ENCODE results near the gene MYO1F. TPM values are rescaled to one million over a fixed set of nuclear protein-coding genes. Genes with fewer than 3 reads are reported as not detected.

Gene MYO1F
- total and polyA plus RNA-seq, 2 donors (not counting 1 experiment from before 2014, with no cell fraction given) = 76.3 to 126 TPM

DNA sequence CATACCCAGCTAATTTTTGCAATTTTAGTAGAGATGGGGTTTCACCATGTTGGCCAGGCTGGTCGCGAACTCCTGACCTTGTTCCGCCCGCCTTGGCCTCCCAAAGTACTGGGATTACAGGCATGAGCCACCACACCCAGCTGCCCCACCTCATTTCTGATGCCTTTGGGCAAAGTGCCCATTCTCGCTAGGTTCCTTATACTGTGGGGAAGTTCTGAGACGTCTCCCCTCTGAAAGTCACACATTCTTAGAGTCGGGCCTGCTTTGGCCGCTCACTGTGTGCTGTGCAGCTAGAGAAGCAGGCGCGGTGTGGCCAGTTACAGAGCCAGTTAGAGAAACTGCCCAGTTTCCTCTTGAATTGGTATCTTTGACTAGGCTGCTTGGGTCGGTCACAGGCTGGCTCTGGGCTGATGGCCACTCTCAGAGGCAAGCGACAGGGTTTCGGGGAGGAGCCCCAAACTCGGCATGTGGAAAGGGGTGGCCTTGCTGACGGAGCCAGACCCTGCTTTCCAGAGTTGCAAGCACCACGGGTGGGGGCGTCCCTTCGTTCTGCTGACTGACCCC, 92.8 kb downstream of the MYO1F start:
- peaks cover 68% of the 10 kb centered on the region for H3K79me2 ChIP-seq (ENCODE audit: control insufficient read depth, insufficient read depth, low read length)
- CTCF ChIA-PET = interaction anchor here (0.8 kb wide), 1 partner anchor 97 kb away, joined by 3 read pairs; no protein-coding TSS in a partner anchor
- H4K20me1 ChIP-seq (ENCODE audit: control insufficient read depth, insufficient read depth, low read length, poor library complexity, severe bottlenecking) = peaks cover 83% of the 10 kb centered on the region
- ATAC-seq (ENCODE audit: low read depth) (no peak), DNase-seq (no peak)
- H3K4me1 Mint-ChIP-seq = peaks cover 26% of the 10 kb centered on the region
- POLR2A ChIA-PET = interaction anchor here (0.7 kb wide), 1 partner anchor 21 kb away, joined by 7 read pairs; no protein-coding TSS in a partner anchor
- no peaks in the 10 kb centered on the region for H3K27me3 Mint-ChIP-seq
- TF ChIP-seq CTCF (IDR thresholded peaks at IDR 0.05) (no peak), EZH2 (IDR thresholded peaks at IDR 0.05; ENCODE audit: borderline replicate concordance, insufficient read depth, low read depth, low read length, poor library complexity, severe bottlenecking) (no peak)
- no peak overlapping the region for H3K4me2 ChIP-seq (replicated peaks; ENCODE audit: low read depth, low read length, poor library complexity, severe bottlenecking)
- no peak overlapping the region for H3K4me3 Mint-ChIP-seq
- H3K27ac ChIP-seq (ENCODE audit: low read length in 2 of 2) = no peak overlapping the region
- peaks cover 0 to 87% of the 10 kb centered on the region in 2 experiments for H3K36me3 ChIP-seq (replicated peaks in 1 of 2; ENCODE audit: control extremely low read depth in 1 of 2, control insufficient read depth in 1 of 2, extremely low read depth in 1 of 2, insufficient read depth in 2 of 2, low read length in 1 of 2)
- H3K27me3 ChIP-seq (replicated peaks in 1 of 4; ENCODE audit: control extremely low read depth in 1 of 4, control insufficient read depth in 3 of 4, insufficient read depth in 4 of 4, low read length in 3 of 4) = no peaks in the 10 kb centered on the region
- no peaks in the 10 kb centered on the region for H3K9me3 Mint-ChIP-seq (ENCODE audit: insufficient read depth)
- no peak overlapping the region for H2AFZ ChIP-seq (ENCODE audit: insufficient read depth, low read depth, low read length, poor library complexity, severe bottlenecking)
- no peak overlapping the region for H3K9ac ChIP-seq (ENCODE audit: low read length)
- H3K4me3 ChIP-seq (ENCODE audit: control extremely low read depth in 1 of 5, extremely low read depth in 1 of 5, insufficient read depth in 1 of 5, low read depth in 2 of 5, low read length in 4 of 5) = no peak overlapping the region
- 94% methylated on average over 15 of the region's 18 CpGs for WGBS (ENCODE audit: insufficient coverage)
- peaks cover 0 to 3% (median 0%) of the 10 kb centered on the region in 3 donors for H3K9me3 ChIP-seq (ENCODE audit: control extremely low read depth in 1 of 3, control insufficient read depth in 2 of 3, insufficient read depth in 1 of 3, low read length in 2 of 3)
- H3K27ac Mint-ChIP-seq = no peak overlapping the region
- intact Hi-C loops (cut with micrococcal nuclease) = no loop called here
- H3K4me1 ChIP-seq (ENCODE audit: control insufficient read depth in 2 of 2, insufficient read depth in 2 of 2, low read length in 2 of 2) = peaks cover 11 to 21% of the 10 kb centered on the region in 2 donors

GRCh38 chr19:8483165-8483564, 94.1 kb downstream of the MYO1F start:
- no peak overlapping the region for H3K9ac ChIP-seq (ENCODE audit: low read length)
- TF ChIP-seq EZH2 (IDR thresholded peaks at IDR 0.05; ENCODE audit: borderline replicate concordance, insufficient read depth, low read depth, low read length, poor library complexity, severe bottlenecking) (no peak), CTCF (IDR thresholded peaks at IDR 0.05) (no peak)
- no peak overlapping the region for H3K4me2 ChIP-seq (replicated peaks; ENCODE audit: low read depth, low read length, poor library complexity, severe bottlenecking)
- H3K27me3 ChIP-seq (replicated peaks in 1 of 4; ENCODE audit: control extremely low read depth in 1 of 4, control insufficient read depth in 3 of 4, insufficient read depth in 4 of 4, low read length in 3 of 4) = no peaks in the 10 kb centered on the region
- H2AFZ ChIP-seq (ENCODE audit: insufficient read depth, low read depth, low read length, poor library complexity, severe bottlenecking) = no peak overlapping the region
- POLR2A ChIA-PET = no interaction called here
- 98% methylated on average over 4 of the region's 8 CpGs for WGBS (ENCODE audit: insufficient coverage)
- no peak overlapping the region for H3K4me3 ChIP-seq (ENCODE audit: control extremely low read depth in 1 of 5, extremely low read depth in 1 of 5, insufficient read depth in 1 of 5, low read depth in 2 of 5, low read length in 4 of 5)
- Mint-ChIP-seq H3K27me3 (no peaks in the 10 kb centered on the region), H3K4me3 (no peak overlapping the region), H3K4me1 (peaks cover 30% of the 10 kb centered on the region), H3K9me3 (ENCODE audit: insufficient read depth) (no peaks in the 10 kb centered on the region), H3K27ac (no peak overlapping the region)
- CTCF ChIA-PET = interaction anchor here (1.1 kb wide), 1 partner anchor 99 kb away, joined by 3 read pairs; no protein-coding TSS in a partner anchor
- ATAC-seq (ENCODE audit: low read depth) (no peak), DNase-seq (no peak)
- intact Hi-C loops (cut with micrococcal nuclease) = no loop called here
- H3K9me3 ChIP-seq (ENCODE audit: control extremely low read depth in 1 of 3, control insufficient read depth in 2 of 3, insufficient read depth in 1 of 3, low read length in 2 of 3) = peaks cover 0 to 3% (median 0%) of the 10 kb centered on the region in 3 donors
- peaks cover 92% of the 10 kb centered on the region for H4K20me1 ChIP-seq (ENCODE audit: control insufficient read depth, insufficient read depth, low read length, poor library complexity, severe bottlenecking)
- H3K4me1 ChIP-seq (ENCODE audit: control insufficient read depth in 2 of 2, insufficient read depth in 2 of 2, low read length in 2 of 2) = peaks cover 11 to 21% of the 10 kb centered on the region in 2 donors
- H3K79me2 ChIP-seq (ENCODE audit: control insufficient read depth, insufficient read depth, low read length) = peaks cover 81% of the 10 kb centered on the region
- peaks cover 0 to 86% of the 10 kb centered on the region in 2 experiments for H3K36me3 ChIP-seq (replicated peaks in 1 of 2; ENCODE audit: control extremely low read depth in 1 of 2, control insufficient read depth in 1 of 2, extremely low read depth in 1 of 2, insufficient read depth in 2 of 2, low read length in 1 of 2)
- H3K27ac ChIP-seq (ENCODE audit: low read length in 2 of 2) = no peak overlapping the region

Measured in B cell (primary cell).